WTC11 (cell line): ENCODE results near the gene ANKRD2. TPM values are rescaled to one million over a fixed set of nuclear protein-coding genes. Genes with fewer than 3 reads are reported as not detected.

ENCODE experiments used
- ATAC-seq: fragments of 200-7000 bp; cut with Tn5 transposase; 2 replicates; pipeline ENCODE4 v1.10.0; 2021; ENCODE audit warnings: mild to moderate bottlenecking, moderate library complexity
- CTCF ChIA-PET: fragments of 300-600 bp; sonication (Branson Sonifier 250); formaldehyde crosslinking; loops from one replicate; lab custom pipeline; 2021; ENCODE audit warnings: antibody characterized with exemption; lab: Charles Lee
- POLR2A ChIA-PET: fragments of 350-600 bp; sonication (Branson Sonifier 250); formaldehyde crosslinking; loops from one replicate; lab custom pipeline; 2021; ENCODE audit warnings: antibody characterized with exemption; lab: Charles Lee
- DNase-seq: peaks from one replicate; pipeline ENCODE4 v3.0.0; 2021; ENCODE audit warnings: low spot score
- H3K27ac Mint-ChIP-seq: 2 replicates; pipeline ENCODE4 v1.8.0; 2021; ENCODE audit warnings: mixed read lengths
- H3K27me3 Mint-ChIP-seq: 2 replicates; pipeline ENCODE4 v1.8.0; 2021; ENCODE audit warnings: low read depth, mild to moderate bottlenecking, moderate library complexity, mixed read lengths
- H3K36me3 Mint-ChIP-seq: 2 replicates; pipeline ENCODE4 v1.8.0; 2021; ENCODE audit warnings: mixed read lengths
- H3K4me1 Mint-ChIP-seq: 2 replicates; pipeline ENCODE4 v1.8.0; 2022; ENCODE audit warnings: mixed read lengths
- H3K4me3 Mint-ChIP-seq: 2 replicates; pipeline ENCODE4 v1.8.0; 2021; ENCODE audit warnings: mild to moderate bottlenecking, moderate library complexity, mixed read lengths
- H3K9me3 Mint-ChIP-seq: 2 replicates; pipeline ENCODE4 v1.8.0; 2021; ENCODE audit warnings: mixed read lengths
- ATF1 ChIP-seq: sonication (generic); formaldehyde crosslinking; IDR thresholded peaks from 2 replicates; pipeline ENCODE4 v1.8.1; 2023; ENCODE audit warnings: mild to moderate bottlenecking, moderate library complexity, missing genetic modification reagents
- CREB1 ChIP-seq: sonication (generic); formaldehyde crosslinking; IDR thresholded peaks from 2 replicates; pipeline ENCODE4 v1.8.0; 2023; ENCODE audit warnings: mild to moderate bottlenecking, missing genetic modification reagents
- E2F1 ChIP-seq: sonication (generic); formaldehyde crosslinking; IDR thresholded peaks from 2 replicates; pipeline ENCODE4 v1.8.0; 2022; ENCODE audit warnings: mild to moderate bottlenecking, missing genetic modification reagents
- E2F5 ChIP-seq: sonication (generic); formaldehyde crosslinking; IDR thresholded peaks from 2 replicates; pipeline ENCODE4 v1.8.1; 2022; ENCODE audit warnings: mild to moderate bottlenecking, moderate library complexity, missing genetic modification reagents
- EMX1 ChIP-seq: fragments of 250-450 bp; sonication (Bioruptor Pico); IDR thresholded peaks from 2 replicates; pipeline ENCODE4 v1.8.0; 2021; ENCODE audit warnings: mild to moderate bottlenecking
- JAZF1 ChIP-seq: fragments of 250-450 bp; sonication (Bioruptor Pico); IDR thresholded peaks from 2 replicates; pipeline ENCODE4 v1.9.0; 2021; ENCODE audit warnings: moderate library complexity, mild to moderate bottlenecking, inconsistent platforms
- KAT7 ChIP-seq: sonication (generic); formaldehyde crosslinking; IDR thresholded peaks from 2 replicates; pipeline ENCODE4 v1.8.1; 2023; ENCODE audit warnings: missing genetic modification reagents, mild to moderate bottlenecking, borderline replicate concordance
- MLX ChIP-seq: sonication (generic); formaldehyde crosslinking; IDR thresholded peaks from 2 replicates; pipeline ENCODE4 v1.8.1; 2023; ENCODE audit warnings: mild to moderate bottlenecking, missing genetic modification reagents, moderate library complexity
- NFE2L1 ChIP-seq: sonication (generic); formaldehyde crosslinking; IDR thresholded peaks from 2 replicates; pipeline ENCODE4 v1.8.1; 2023; ENCODE audit warnings: missing genetic modification reagents
- NR1H2 ChIP-seq: sonication (generic); formaldehyde crosslinking; IDR thresholded peaks from 2 replicates; pipeline ENCODE4 v1.9.0; 2021; ENCODE audit warnings: mild to moderate bottlenecking, moderate library complexity, missing genetic modification reagents
- NR3C1 ChIP-seq: sonication (generic); formaldehyde crosslinking; conservative IDR thresholded peaks from 2 replicates; pipeline ENCODE4 v1.8.1; 2023; ENCODE audit warnings: low read depth, mild to moderate bottlenecking, missing genetic modification reagents
- PREB ChIP-seq: sonication (generic); formaldehyde crosslinking; IDR thresholded peaks from 2 replicates; pipeline ENCODE4 v1.8.1; 2022; ENCODE audit warnings: mild to moderate bottlenecking, missing genetic modification reagents, moderate library complexity, borderline replicate concordance
- PRRX2 ChIP-seq: fragments of 250-450 bp; sonication (Bioruptor Pico); IDR thresholded peaks from 2 replicates; pipeline ENCODE4 v1.8.0; 2021; ENCODE audit warnings: mild to moderate bottlenecking
- SMAD3 ChIP-seq: sonication (generic); formaldehyde crosslinking; IDR thresholded peaks from 2 replicates; pipeline ENCODE4 v1.8.0; 2022; ENCODE audit warnings: missing genetic modification reagents, mild to moderate bottlenecking, borderline replicate concordance
- SMAD4 ChIP-seq: sonication (generic); formaldehyde crosslinking; IDR thresholded peaks from 2 replicates; pipeline ENCODE4 v1.8.0; 2022; ENCODE audit warnings: mild to moderate bottlenecking, missing genetic modification reagents
- ZMAT4 ChIP-seq: fragments of 250-450 bp; sonication (Bioruptor Pico); IDR thresholded peaks from 2 replicates; pipeline ENCODE4 v1.9.0; 2021; ENCODE audit warnings: mild to moderate bottlenecking
- ZNF671 ChIP-seq: fragments of 250-450 bp; sonication (Bioruptor Pico); IDR thresholded peaks from 2 replicates; pipeline ENCODE4 v1.8.0; 2021; ENCODE audit warnings: mild to moderate bottlenecking
- ZSCAN18 ChIP-seq: fragments of 250-450 bp; sonication (Bioruptor Pico); IDR thresholded peaks from 2 replicates; pipeline ENCODE4 v2.1.2; 2022; ENCODE audit warnings: mild to moderate bottlenecking, moderate library complexity
- total RNA-seq: library from RNA; stranded (reverse); gene quantifications from 3 replicates; pipeline ENCODE4 v1.2.3, GENCODE V29; 2021
- TF ChIP-seq, protein P1 (sequence below): fragments of 250-450 bp; sonication (Bioruptor Pico); IDR thresholded peaks from 2 replicates; pipeline ENCODE4 v1.8.0; 2021; ENCODE audit warnings: mild to moderate bottlenecking
- TF ChIP-seq, protein P2 (sequence below): sonication (generic); formaldehyde crosslinking; IDR thresholded peaks from 2 replicates; pipeline ENCODE4 v1.8.1; 2023; ENCODE audit warnings: mild to moderate bottlenecking, missing genetic modification reagents
- TF ChIP-seq, protein P3 (sequence below): sonication (generic); formaldehyde crosslinking; IDR thresholded peaks from 2 replicates; pipeline ENCODE4 v1.8.0; 2022; ENCODE audit warnings: mild to moderate bottlenecking, missing genetic modification reagents

ANKRD2 gene
- total RNA-seq, 1 experiment from 2014 or later, result not detected

- Mint-ChIP-seq H3K4me1 (no peaks in the 10 kb centered on the region), H3K4me3 (no peak overlapping the region), H3K36me3 (no peaks in the 10 kb centered on the region), H3K9me3 (no peaks in the 10 kb centered on the region), H3K27me3 (no peaks in the 10 kb centered on the region), H3K27ac (no peak overlapping the region)
- no peak for ATAC-seq
- no peak for DNase-seq
- TF ChIP-seq ZSCAN18 (no peak), SMAD3 (CRISPR knock-in tag) (no peak), JAZF1 (CRISPR knock-in tag) (no peak), E2F1 (CRISPR knock-in tag) (no peak), KAT7 (CRISPR knock-in tag) (no peak), SMAD4 (no peak), MLX (CRISPR knock-in tag) (no peak)
- TF ChIP-seq, protein P1, sequence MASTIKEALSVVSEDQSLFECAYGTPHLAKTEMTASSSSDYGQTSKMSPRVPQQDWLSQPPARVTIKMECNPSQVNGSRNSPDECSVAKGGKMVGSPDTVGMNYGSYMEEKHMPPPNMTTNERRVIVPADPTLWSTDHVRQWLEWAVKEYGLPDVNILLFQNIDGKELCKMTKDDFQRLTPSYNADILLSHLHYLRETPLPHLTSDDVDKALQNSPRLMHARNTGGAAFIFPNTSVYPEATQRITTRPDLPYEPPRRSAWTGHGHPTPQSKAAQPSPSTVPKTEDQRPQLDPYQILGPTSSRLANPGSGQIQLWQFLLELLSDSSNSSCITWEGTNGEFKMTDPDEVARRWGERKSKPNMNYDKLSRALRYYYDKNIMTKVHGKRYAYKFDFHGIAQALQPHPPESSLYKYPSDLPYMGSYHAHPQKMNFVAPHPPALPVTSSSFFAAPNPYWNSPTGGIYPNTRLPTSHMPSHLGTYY (CRISPR knock-in tag), result no peak
- ChIA-PET POLR2A (no interaction called here), CTCF (interaction anchor here (1.1 to 2.2 kb wide), 2 partner anchors 11 to 168 kb away, joined by 3 to 7 read pairs; no protein-coding TSS in a partner anchor)
These were observed 50.7 kb downstream of the ANKRD2 start for GRCh38 chr10:97623277-97623676.

- H3K27ac Mint-ChIP-seq, result peak overlapping the region; percentile 6; the same call in 1 of the 2 replicates
- H3K4me1 Mint-ChIP-seq, result peaks cover 5% of the 10 kb centered on the region; the same call in 1 of the 2 replicates
- ATAC-seq (no peak), DNase-seq (no peak)
- ChIA-PET CTCF (interaction anchor here (0.6 to 1.5 kb wide), 2 partner anchors 56 to 380 kb away, joined by 3 to 7 read pairs; partner anchors contain the start of gene ANKRD2), POLR2A (no interaction called here)
- H3K4me3 Mint-ChIP-seq, result no peak overlapping the region
- no peaks in the 10 kb centered on the region for H3K9me3 Mint-ChIP-seq
- H3K27me3 Mint-ChIP-seq, result no peaks in the 10 kb centered on the region
- no peaks in the 10 kb centered on the region for H3K36me3 Mint-ChIP-seq
- TF ChIP-seq CREB1 (CRISPR knock-in tag), result no peak
- TF ChIP-seq ZMAT4, result no peak
- no peak for TF ChIP-seq NFE2L1 (CRISPR knock-in tag)
- TF ChIP-seq PREB (CRISPR knock-in tag), result no peak
- no peak for TF ChIP-seq NR1H2 (CRISPR knock-in tag)
- TF ChIP-seq, protein P2, sequence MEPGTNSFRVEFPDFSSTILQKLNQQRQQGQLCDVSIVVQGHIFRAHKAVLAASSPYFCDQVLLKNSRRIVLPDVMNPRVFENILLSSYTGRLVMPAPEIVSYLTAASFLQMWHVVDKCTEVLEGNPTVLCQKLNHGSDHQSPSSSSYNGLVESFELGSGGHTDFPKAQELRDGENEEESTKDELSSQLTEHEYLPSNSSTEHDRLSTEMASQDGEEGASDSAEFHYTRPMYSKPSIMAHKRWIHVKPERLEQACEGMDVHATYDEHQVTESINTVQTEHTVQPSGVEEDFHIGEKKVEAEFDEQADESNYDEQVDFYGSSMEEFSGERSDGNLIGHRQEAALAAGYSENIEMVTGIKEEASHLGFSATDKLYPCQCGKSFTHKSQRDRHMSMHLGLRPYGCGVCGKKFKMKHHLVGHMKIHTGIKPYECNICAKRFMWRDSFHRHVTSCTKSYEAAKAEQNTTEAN, result no peak
- TF ChIP-seq, protein P3, sequence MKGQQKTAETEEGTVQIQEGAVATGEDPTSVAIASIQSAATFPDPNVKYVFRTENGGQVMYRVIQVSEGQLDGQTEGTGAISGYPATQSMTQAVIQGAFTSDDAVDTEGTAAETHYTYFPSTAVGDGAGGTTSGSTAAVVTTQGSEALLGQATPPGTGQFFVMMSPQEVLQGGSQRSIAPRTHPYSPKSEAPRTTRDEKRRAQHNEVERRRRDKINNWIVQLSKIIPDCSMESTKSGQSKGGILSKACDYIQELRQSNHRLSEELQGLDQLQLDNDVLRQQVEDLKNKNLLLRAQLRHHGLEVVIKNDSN (CRISPR knock-in tag), result no peak
- TF ChIP-seq PRRX2 (CRISPR knock-in tag), result no peak
- no peak for TF ChIP-seq E2F5 (CRISPR knock-in tag)
- TF ChIP-seq ZNF671 (CRISPR knock-in tag), result no peak
- TF ChIP-seq NR3C1 (CRISPR knock-in tag), result no peak
- no peak for TF ChIP-seq ATF1 (CRISPR knock-in tag)
- TF ChIP-seq EMX1 (CRISPR knock-in tag), result no peak
- TF ChIP-seq, all 79 proteins: peak for 0
These were observed 55.2 kb downstream of the ANKRD2 start for GRCh38 chr10:97627731-97628130.
